Measurements from ENCODE around the gene IL12B. TPM values are rescaled to one million over a fixed set of nuclear protein-coding genes. Genes with fewer than 3 reads are reported as not detected.

Gene IL12B
- total RNA-seq, 2 experiments from 2014 or later = not detected

GRCh38 chr5:159319832-159320231 is 10.5 kb downstream of the IL12B start:
- peaks cover 5% of the 10 kb centered on the region for H3K27me3 Mint-ChIP-seq
- no peaks in the 10 kb centered on the region for H3K9me3 ChIP-seq (ENCODE audit: control insufficient read depth in 1 of 2, insufficient read depth in 1 of 2, low read length in 2 of 2)
- H3K27me3 ChIP-seq (ENCODE audit: control insufficient read depth in 1 of 2, insufficient read depth in 2 of 2, low read length in 2 of 2) = no peaks in the 10 kb centered on the region
- H3K4me1 Mint-ChIP-seq (ENCODE audit: low read depth) = no peaks in the 10 kb centered on the region
- POLR2A ChIA-PET = no interaction called here
- no peak overlapping the region for H3K27ac Mint-ChIP-seq
- no peaks in the 10 kb centered on the region for H3K36me3 ChIP-seq (ENCODE audit: insufficient read depth, low read length)
- H3K9me3 Mint-ChIP-seq = no peaks in the 10 kb centered on the region
- CTCF ChIA-PET = no interaction called here
- intact Hi-C loops (cut with DNase I, micrococcal nuclease) = no loop called here
- DNase-seq = no peak
- H3K4me3 ChIP-seq (ENCODE audit: low read length) = no peak overlapping the region
- H3K36me3 Mint-ChIP-seq (ENCODE audit: low read depth) = no peaks in the 10 kb centered on the region
- no peaks in the 10 kb centered on the region for H3K4me1 ChIP-seq (ENCODE audit: insufficient read depth, low read length)
- no peak overlapping the region for H3K4me3 Mint-ChIP-seq
- ATAC-seq (ENCODE audit: poor library complexity) = no peak
- H3K27ac ChIP-seq (ENCODE audit: low read depth in 1 of 2, low read length in 2 of 2) = no peak overlapping the region
- TF ChIP-seq CTCF (IDR thresholded peaks at IDR 0.05) = no peak

GRCh38 chr5:159319363-159319762 is 10.9 kb downstream of the IL12B start:
- H3K4me1 Mint-ChIP-seq (ENCODE audit: low read depth) = no peaks in the 10 kb centered on the region
- no peak overlapping the region for H3K4me3 ChIP-seq (ENCODE audit: low read length)
- no peaks in the 10 kb centered on the region for H3K27me3 ChIP-seq (ENCODE audit: control insufficient read depth in 1 of 2, insufficient read depth in 2 of 2, low read length in 2 of 2)
- no peaks in the 10 kb centered on the region for H3K4me1 ChIP-seq (ENCODE audit: insufficient read depth, low read length)
- no peaks in the 10 kb centered on the region for H3K36me3 ChIP-seq (ENCODE audit: insufficient read depth, low read length)
- no peaks in the 10 kb centered on the region for H3K9me3 ChIP-seq (ENCODE audit: control insufficient read depth in 1 of 2, insufficient read depth in 1 of 2, low read length in 2 of 2)
- ChIA-PET POLR2A (no interaction called here), CTCF (interaction anchor here (4.1 kb wide), 1 partner anchor 162 kb away, joined by 33 read pairs; no protein-coding TSS in a partner anchor)
- H3K27ac ChIP-seq (ENCODE audit: low read depth in 1 of 2, low read length in 2 of 2) = no peak overlapping the region
- H3K4me3 Mint-ChIP-seq = no peak overlapping the region
- intact Hi-C loops (cut with DNase I, micrococcal nuclease) = no loop called here
- TF ChIP-seq CTCF (IDR thresholded peaks at IDR 0.05) = no peak
- H3K27ac Mint-ChIP-seq = no peak overlapping the region
- H3K9me3 Mint-ChIP-seq = no peaks in the 10 kb centered on the region
- peaks cover under 1% of the 10 kb centered on the region for H3K27me3 Mint-ChIP-seq
- H3K36me3 Mint-ChIP-seq (ENCODE audit: low read depth) = no peaks in the 10 kb centered on the region
- no peak for ATAC-seq (ENCODE audit: poor library complexity)
- no peak for DNase-seq

GRCh38 chr5:159318448-159318847 is 11.8 kb downstream of the IL12B start:
- H3K4me1 Mint-ChIP-seq (ENCODE audit: low read depth) = no peaks in the 10 kb centered on the region
- ChIA-PET POLR2A (interaction anchor here (2.3 kb wide), 1 partner anchor 161 kb away, joined by 9 read pairs; no protein-coding TSS in a partner anchor), CTCF (interaction anchor here (4.1 kb wide), 1 partner anchor 161 kb away, joined by 33 read pairs; no protein-coding TSS in a partner anchor)
- no peaks in the 10 kb centered on the region for H3K27me3 ChIP-seq (ENCODE audit: control insufficient read depth in 1 of 2, insufficient read depth in 2 of 2, low read length in 2 of 2)
- no peaks in the 10 kb centered on the region for H3K9me3 Mint-ChIP-seq
- no peaks in the 10 kb centered on the region for H3K9me3 ChIP-seq (ENCODE audit: control insufficient read depth in 1 of 2, insufficient read depth in 1 of 2, low read length in 2 of 2)
- H3K27ac Mint-ChIP-seq = no peak overlapping the region
- TF ChIP-seq CTCF (IDR thresholded peaks at IDR 0.05) = no peak
- no peaks in the 10 kb centered on the region for H3K36me3 Mint-ChIP-seq (ENCODE audit: low read depth)
- H3K4me3 Mint-ChIP-seq = no peak overlapping the region
- no peak for DNase-seq
- H3K4me1 ChIP-seq (ENCODE audit: insufficient read depth, low read length) = no peaks in the 10 kb centered on the region
- intact Hi-C loops (cut with DNase I, micrococcal nuclease) = no loop called here
- no peaks in the 10 kb centered on the region for H3K36me3 ChIP-seq (ENCODE audit: insufficient read depth, low read length)
- peaks cover 2% of the 10 kb centered on the region for H3K27me3 Mint-ChIP-seq
- ATAC-seq (ENCODE audit: poor library complexity) = no peak
- no peak overlapping the region for H3K4me3 ChIP-seq (ENCODE audit: low read length)
- no peak overlapping the region for H3K27ac ChIP-seq (ENCODE audit: low read depth in 1 of 2, low read length in 2 of 2)
